ENCODE data around the gene PSG7.
"Not testable (repeated sequence)": the region's sequence is repeated elsewhere in the genome, so short reads cannot be mapped to it uniquely, and the experiment has no call there.

Gene PSG7

GRCh38 chr19:42916931-42917330 is 20.1 kb downstream of the PSG7 start:
- DNase-seq (ENCODE audit: low read depth in 2 of 2): not testable (repeated sequence)

- DNase-seq (ENCODE audit: low read depth in 2 of 2): not testable (repeated sequence)
Observed at GRCh38 chr19:42913516-42913915, 23.5 kb downstream of the PSG7 start.

- DNase-seq (ENCODE audit: low read depth in 2 of 2): not testable (repeated sequence)
Observed at GRCh38 chr19:42912941-42913340, 24.1 kb downstream of the PSG7 start.

- DNase-seq (ENCODE audit: low read depth in 2 of 2): not testable (repeated sequence)
Observed at GRCh38 chr19:42911731-42912130, 25.3 kb downstream of the PSG7 start.

GRCh38 chr19:42906162-42906561 is 30.8 kb downstream of the PSG7 start:
- DNase-seq (ENCODE audit: low read depth in 2 of 2): not testable (repeated sequence)

GRCh38 chr19:42900561-42900960 is 36.4 kb downstream of the PSG7 start:
- not testable (repeated sequence) for DNase-seq (ENCODE audit: low read depth in 2 of 2)

GRCh38 chr19:42899674-42900073 is 37.3 kb downstream of the PSG7 start:
- DNase-seq (ENCODE audit: low read depth in 2 of 2): not testable (repeated sequence)

GRCh38 chr19:42899110-42899509 is 37.9 kb downstream of the PSG7 start:
- DNase-seq (ENCODE audit: low read depth in 2 of 2): not testable (repeated sequence)

GRCh38 chr19:42898656-42899055 is 38.4 kb downstream of the PSG7 start:
- DNase-seq (ENCODE audit: low read depth in 2 of 2): not testable (repeated sequence)

- not testable (repeated sequence) for DNase-seq (ENCODE audit: low read depth in 2 of 2)
Observed at GRCh38 chr19:42897729-42898128, 39.3 kb downstream of the PSG7 start.

GRCh38 chr19:42890446-42890845 is 46.6 kb downstream of the PSG7 start:
- DNase-seq (ENCODE audit: low read depth in 2 of 2): not testable (repeated sequence)

GRCh38 chr19:42887876-42888445 is 49.0 kb downstream of the PSG7 start:
- DNase-seq (ENCODE audit: low read depth in 2 of 2): not testable (repeated sequence)

GRCh38 chr19:42882730-42883129 is 54.3 kb downstream of the PSG7 start:
- not testable (repeated sequence) for DNase-seq (ENCODE audit: low read depth in 2 of 2)

- not testable (repeated sequence) for DNase-seq (ENCODE audit: low read depth in 2 of 2)
Observed at GRCh38 chr19:42882010-42882409, 55.0 kb downstream of the PSG7 start.

- DNase-seq (ENCODE audit: low read depth in 2 of 2): not testable (repeated sequence)
Observed at GRCh38 chr19:42881279-42881678, 55.7 kb downstream of the PSG7 start.

- not testable (repeated sequence) for DNase-seq (ENCODE audit: low read depth in 2 of 2)
Observed at GRCh38 chr19:42880621-42881020, 56.4 kb downstream of the PSG7 start.

- DNase-seq (ENCODE audit: low read depth in 2 of 2): no peak
Observed at GRCh38 chr19:42879613-42880012, 57.4 kb downstream of the PSG7 start, which contains the start of gene PSG1. Gene PSG1, minus strand, starts transcription at chr19:42879713. Its CDS starts 132 bp downstream, at chr19:42879581.

- DNase-seq (ENCODE audit: low read depth in 2 of 2): not testable (repeated sequence)
Observed at GRCh38 chr19:42876596-42876995, 60.4 kb downstream of the PSG7 start.

- DNase-seq (ENCODE audit: low read depth in 2 of 2): not testable (repeated sequence)
Observed at GRCh38 chr19:42875881-42876280, 61.1 kb downstream of the PSG7 start.

GRCh38 chr19:42874901-42875813 is 61.9 kb downstream of the PSG7 start:
- not testable (repeated sequence) for DNase-seq (ENCODE audit: low read depth in 2 of 2)

- DNase-seq (ENCODE audit: low read depth in 2 of 2): not testable (repeated sequence)
Observed at GRCh38 chr19:42874136-42874535, 62.9 kb downstream of the PSG7 start.

All from stimulated activated CD8-positive, alpha-beta memory T cell treated with anti-CD3 and anti-CD28 coated beads, Interleukin-2, amount 100 ng/mL, for 48 hours (primary cell).